Upper lobe of right lung (tissue), 1 donor: ENCODE results near the gene ZNF45. TPM values are rescaled to one million over a fixed set of nuclear protein-coding genes. Genes with fewer than 3 reads are reported as not detected.
"Not testable (repeated sequence)": the region's sequence is repeated elsewhere in the genome, so short reads cannot be mapped to it uniquely, and the experiment has no call there.

Experiments
- ATAC-seq: fragments of 200-7000 bp; cut with Tn5 transposase; one replicate; pipeline ENCODE4 v1.9.1; 2020; ENCODE audit warnings: mild to moderate bottlenecking, moderate library complexity
- DNase-seq: peaks from one replicate; pipeline ENCODE4 v3.0.0-alpha.2; 2020
- H3K27ac ChIP-seq: fragments of 200-600 bp; one replicate; pipeline ENCODE4 v1.8.0; 2022
- H3K27me3 ChIP-seq: fragments of 200-600 bp; one replicate; pipeline ENCODE4 v1.8.0; 2022; ENCODE audit warnings: mild to moderate bottlenecking
- H3K36me3 ChIP-seq: fragments of 200-600 bp; one replicate; pipeline ENCODE4 v1.8.0; 2022
- H3K4me1 ChIP-seq: fragments of 200-600 bp; one replicate; pipeline ENCODE4 v1.8.0; 2022
- H3K4me3 ChIP-seq: fragments of 200-600 bp; one replicate; pipeline ENCODE4 v1.8.0; 2022; ENCODE audit warnings: mild to moderate bottlenecking
- H3K9me3 ChIP-seq: fragments of 200-600 bp; one replicate; pipeline ENCODE4 v1.8.0; 2022
- intact Hi-C: fragments of 100-400 bp; cut with DNase I; formaldehyde crosslinking; loops from one replicate; pipeline ENCODE4 v1.11.0; 2022
- total RNA-seq: library from RNA; stranded (reverse); fragmentation: NEBNext Ultra II Directional; extraction: Animal tissue kit (Norgen Biotek cat#: 25700); gene quantifications from one replicate; pipeline ENCODE4 v1.2.1, GENCODE V29; 2021
- TF ChIP-seq, protein P1 (sequence below): fragments of 200-600 bp; IDR thresholded peaks from one replicate; pipeline ENCODE4 v1.8.0; 2022; ENCODE audit warnings: antibody characterized with exemption
- donor health status: DM: no; HTN: yes; CAD: no; lungs with severe emphysema.

The ZNF45 gene
- total RNA-seq, 1 donor from 2014 or later: 14.0 TPM

DNA sequence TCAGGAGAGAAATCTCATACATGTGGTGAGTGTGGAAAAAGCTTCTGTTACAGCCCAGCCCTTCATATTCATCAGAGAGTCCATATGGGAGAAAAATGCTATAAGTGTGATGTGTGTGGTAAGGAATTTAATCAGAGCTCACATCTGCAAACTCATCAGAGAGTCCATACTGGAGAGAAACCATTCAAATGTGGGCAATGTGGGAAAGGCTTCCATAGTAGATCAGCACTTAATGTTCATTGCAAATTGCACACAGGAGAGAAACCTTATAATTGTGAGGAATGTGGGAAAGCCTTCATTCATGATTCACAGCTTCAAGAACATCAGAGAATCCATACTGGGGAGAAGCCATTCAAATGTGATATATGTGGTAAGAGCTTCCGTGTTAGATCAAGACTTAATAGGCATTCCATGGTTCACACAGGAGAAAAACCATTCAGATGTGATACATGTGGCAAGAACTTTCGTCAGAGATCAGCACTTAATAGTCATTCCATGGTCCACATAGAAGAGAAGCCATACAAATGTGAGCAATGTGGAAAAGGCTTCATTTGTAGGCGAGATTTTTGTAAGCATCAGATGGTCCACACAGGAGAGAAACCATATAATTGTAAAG is 31.1 kb upstream of the ZNF45 start:
- Histone ChIP-seq H3K36me3 (peaks cover 27% of the 10 kb centered on the region), H3K27me3 (no peaks in the 10 kb centered on the region), H3K4me1 (no peaks in the 10 kb centered on the region), H3K4me3 (no peak overlapping the region), H3K27ac (no peak overlapping the region), H3K9me3 (peaks cover 94% of the 10 kb centered on the region)
- intact Hi-C loops: no loop called here
- no peak for ATAC-seq
- TF ChIP-seq, protein P1, sequence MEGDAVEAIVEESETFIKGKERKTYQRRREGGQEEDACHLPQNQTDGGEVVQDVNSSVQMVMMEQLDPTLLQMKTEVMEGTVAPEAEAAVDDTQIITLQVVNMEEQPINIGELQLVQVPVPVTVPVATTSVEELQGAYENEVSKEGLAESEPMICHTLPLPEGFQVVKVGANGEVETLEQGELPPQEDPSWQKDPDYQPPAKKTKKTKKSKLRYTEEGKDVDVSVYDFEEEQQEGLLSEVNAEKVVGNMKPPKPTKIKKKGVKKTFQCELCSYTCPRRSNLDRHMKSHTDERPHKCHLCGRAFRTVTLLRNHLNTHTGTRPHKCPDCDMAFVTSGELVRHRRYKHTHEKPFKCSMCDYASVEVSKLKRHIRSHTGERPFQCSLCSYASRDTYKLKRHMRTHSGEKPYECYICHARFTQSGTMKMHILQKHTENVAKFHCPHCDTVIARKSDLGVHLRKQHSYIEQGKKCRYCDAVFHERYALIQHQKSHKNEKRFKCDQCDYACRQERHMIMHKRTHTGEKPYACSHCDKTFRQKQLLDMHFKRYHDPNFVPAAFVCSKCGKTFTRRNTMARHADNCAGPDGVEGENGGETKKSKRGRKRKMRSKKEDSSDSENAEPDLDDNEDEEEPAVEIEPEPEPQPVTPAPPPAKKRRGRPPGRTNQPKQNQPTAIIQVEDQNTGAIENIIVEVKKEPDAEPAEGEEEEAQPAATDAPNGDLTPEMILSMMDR: no peak
- DNase-seq: no peak

- intact Hi-C loops: no loop called here
- Histone ChIP-seq H3K9me3 (peaks cover 63% of the 10 kb centered on the region), H3K4me3 (no peak overlapping the region), H3K27me3 (no peaks in the 10 kb centered on the region), H3K27ac (no peak overlapping the region), H3K4me1 (no peaks in the 10 kb centered on the region), H3K36me3 (peaks cover 9% of the 10 kb centered on the region)
- TF ChIP-seq, protein P1: no peak
- DNase-seq: no peak
- ATAC-seq: no peak
Measured at GRCh38 chr19:43960411-43960810, 25.3 kb upstream of the ZNF45 start.

DNA sequence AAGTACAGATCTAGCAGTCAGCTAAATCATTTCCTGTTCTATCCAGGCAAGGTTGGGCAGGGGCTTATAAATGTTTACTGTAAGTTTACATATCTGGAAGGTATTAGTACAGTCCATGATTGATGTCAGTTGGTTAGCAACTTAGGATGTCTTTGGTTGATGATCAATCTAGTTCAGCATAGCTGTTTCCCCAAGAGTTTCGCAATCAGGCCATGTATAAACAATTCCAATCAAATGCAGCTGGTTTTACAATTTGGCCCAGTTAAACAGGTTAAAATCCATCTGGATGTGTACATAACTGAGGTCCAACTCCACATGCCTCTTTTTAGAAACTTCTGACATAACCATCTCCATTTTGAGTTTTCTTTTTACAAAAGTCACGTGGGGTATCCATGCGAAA is 22.8 kb upstream of the ZNF45 start:
- no peaks in the 10 kb centered on the region for H3K4me1 ChIP-seq
- peaks cover 51% of the 10 kb centered on the region for H3K9me3 ChIP-seq
- ATAC-seq (no peak), DNase-seq (no peak)
- H3K36me3 ChIP-seq: no peaks in the 10 kb centered on the region
- H3K27ac ChIP-seq: no peak overlapping the region
- H3K4me3 ChIP-seq: no peak overlapping the region
- intact Hi-C loops: no loop called here
- H3K27me3 ChIP-seq: no peaks in the 10 kb centered on the region
- TF ChIP-seq, protein P1: no peak

GRCh38 chr19:43956827-43957226 is 21.7 kb upstream of the ZNF45 start:
- no peak for DNase-seq
- peaks cover 41% of the 10 kb centered on the region for H3K9me3 ChIP-seq
- no peaks in the 10 kb centered on the region for H3K27me3 ChIP-seq
- TF ChIP-seq, protein P1: no peak
- ATAC-seq: no peak
- H3K4me3 ChIP-seq: no peak overlapping the region
- H3K27ac ChIP-seq: no peak overlapping the region
- intact Hi-C loops: no loop called here
- no peaks in the 10 kb centered on the region for H3K4me1 ChIP-seq
- H3K36me3 ChIP-seq: no peaks in the 10 kb centered on the region

DNA sequence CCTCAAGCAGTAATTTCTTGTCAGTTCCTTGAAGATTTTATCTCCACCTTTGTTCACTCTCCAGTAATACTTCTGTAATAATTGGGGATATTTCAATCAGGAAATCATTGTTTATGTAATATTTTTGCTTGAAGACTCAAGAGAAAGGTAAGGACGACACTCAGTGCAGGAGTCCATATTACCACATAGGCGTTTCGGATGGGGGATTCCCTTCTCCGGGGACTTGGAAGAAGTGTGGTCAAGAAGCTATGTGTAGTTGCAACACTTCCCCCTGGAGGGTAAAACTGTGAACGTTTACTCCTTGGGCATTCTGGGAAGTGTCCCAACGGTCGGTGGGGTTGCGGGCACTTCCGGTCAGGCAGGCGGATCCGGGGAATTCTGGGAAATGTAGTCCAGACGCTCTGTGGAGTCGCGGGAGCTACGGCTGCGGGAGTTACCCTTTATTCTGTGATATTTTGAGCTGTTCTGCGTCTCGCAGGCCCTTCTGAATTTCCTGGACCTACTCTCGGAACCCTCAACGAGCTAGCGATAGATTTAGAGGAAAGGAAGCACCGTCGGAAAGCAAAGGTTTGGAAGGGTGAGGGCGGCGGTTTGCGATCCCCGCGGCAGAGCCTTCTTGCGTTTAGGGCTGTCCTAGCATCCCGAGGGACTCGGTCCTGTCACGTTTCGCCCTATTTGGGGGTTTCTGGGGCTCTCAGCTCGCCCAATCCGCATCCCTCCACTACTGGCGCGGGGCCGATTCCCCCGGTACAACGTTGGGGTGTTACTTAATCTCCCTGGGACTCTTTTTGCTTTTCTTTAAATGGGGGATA is 16.0 kb upstream of the ZNF45 start, which contains the start of gene ZNF221:
Gene ZNF221 (plus strand): TSS at position 395 of the 812 bp plus-strand sequence. CDS start 11,499 bp downstream, outside the sequence.
- DNase-seq: peak; percentile 93
- Histone ChIP-seq H3K27ac (peak within 1 kb of the TSS; percentile 59), H3K27me3 (no peaks in the 10 kb centered on the region), H3K9me3 (peaks cover 10% of the 10 kb centered on the region), H3K4me3 (peak within 1 kb of the TSS; percentile 70), H3K36me3 (no peaks in the 10 kb centered on the region), H3K4me1 (no peaks in the 10 kb centered on the region)
- intact Hi-C loops: no loop called here
- ATAC-seq: peak; percentile 100
- TF ChIP-seq, protein P1: peak; percentile 51

- H3K4me1 ChIP-seq, H3K36me3 ChIP-seq, ATAC-seq, H3K9me3 ChIP-seq, H3K27ac ChIP-seq, DNase-seq, intact Hi-C loops, H3K27me3 ChIP-seq, H3K4me3 ChIP-seq: not testable (repeated sequence)
Measured at GRCh38 chr19:43949803-43950202, 14.7 kb upstream of the ZNF45 start.

DNA sequence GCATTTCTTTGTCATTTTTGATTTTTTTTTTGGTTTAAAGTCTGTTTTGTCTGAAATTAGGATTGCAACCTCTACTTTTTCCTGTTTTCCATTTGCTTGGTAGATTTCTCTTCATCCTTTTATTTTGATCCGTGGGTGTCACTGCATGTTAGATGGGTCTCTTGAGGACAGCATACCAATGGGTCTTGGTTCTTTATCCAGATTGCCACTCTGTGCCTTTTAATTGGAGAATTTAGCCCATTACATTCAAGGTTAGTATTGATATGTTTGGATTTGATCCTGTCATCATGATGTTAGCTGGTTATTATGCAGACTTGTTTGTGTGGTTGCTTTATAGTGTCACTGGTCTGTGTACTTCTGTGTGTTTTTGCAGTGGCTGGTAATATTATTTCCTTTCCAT is 12.3 kb upstream of the ZNF45 start:
- ATAC-seq, DNase-seq, intact Hi-C loops, H3K27ac ChIP-seq, H3K36me3 ChIP-seq, H3K4me3 ChIP-seq, H3K27me3 ChIP-seq, H3K4me1 ChIP-seq, H3K9me3 ChIP-seq: not testable (repeated sequence)
